ENCODE results near the gene CSNK2A1. TPM values are rescaled to one million over a fixed set of nuclear protein-coding genes. Genes with fewer than 3 reads are reported as not detected.

CSNK2A1 gene
- polyA plus RNA-seq, 1 donor from 2014 or later = 255 TPM

GRCh38 chr20:568097-568652 is 24.6 kb upstream of the CSNK2A1 start:
- no peaks in the 10 kb centered on the region for H3K9me3 ChIP-seq (ENCODE audit: low read length)
- no peak overlapping the region for H3K4me3 ChIP-seq (ENCODE audit: low read length)
- no peaks in the 10 kb centered on the region for H3F3A ChIP-seq (ENCODE audit: insufficient read depth, low read length, poor library complexity, severe bottlenecking)
- no peaks in the 10 kb centered on the region for H3K79me2 ChIP-seq (replicated peaks; ENCODE audit: insufficient read depth, low read length)
- H4K20me1 ChIP-seq (ENCODE audit: insufficient read depth) = no peaks in the 10 kb centered on the region
- no peak overlapping the region for H3K4me2 ChIP-seq (ENCODE audit: low read length)
- no peaks in the 10 kb centered on the region for H3K27me3 ChIP-seq (ENCODE audit: insufficient read depth, low read depth, low read length)
- no peak overlapping the region for H3K9ac ChIP-seq (ENCODE audit: low read length)
- TF ChIP-seq REST (IDR thresholded peaks at IDR 0.05; ENCODE audit: borderline replicate concordance) = no peak
- H3K9me2 ChIP-seq (ENCODE audit: insufficient read depth, low read length) = no peaks in the 10 kb centered on the region
- no peaks in the 10 kb centered on the region for H3K36me3 ChIP-seq (ENCODE audit: insufficient read depth, low read length)
- H2AFZ ChIP-seq (ENCODE audit: low read depth, low read length) = no peak overlapping the region
- no peak overlapping the region for H3K27ac ChIP-seq (ENCODE audit: low read length)

- Histone ChIP-seq H3K4me2 (ENCODE audit: low read length) (no peak overlapping the region), H3K79me2 (replicated peaks; ENCODE audit: insufficient read depth, low read length) (no peaks in the 10 kb centered on the region), H3K27ac (ENCODE audit: low read length) (no peak overlapping the region), H3K9me3 (ENCODE audit: low read length) (no peaks in the 10 kb centered on the region), H3K36me3 (ENCODE audit: insufficient read depth, low read length) (no peaks in the 10 kb centered on the region), H3K9me2 (ENCODE audit: insufficient read depth, low read length) (no peaks in the 10 kb centered on the region), H2AFZ (ENCODE audit: low read depth, low read length) (no peak overlapping the region), H3F3A (ENCODE audit: insufficient read depth, low read length, poor library complexity, severe bottlenecking) (no peaks in the 10 kb centered on the region), H3K4me3 (ENCODE audit: low read length) (no peak overlapping the region), H4K20me1 (ENCODE audit: insufficient read depth) (no peaks in the 10 kb centered on the region), H3K9ac (ENCODE audit: low read length) (no peak overlapping the region), H3K27me3 (ENCODE audit: insufficient read depth, low read depth, low read length) (no peaks in the 10 kb centered on the region)
- no peak for TF ChIP-seq EP300 (conservative IDR thresholded peaks at IDR 0.05; ENCODE audit: poor library complexity, severe bottlenecking)
- TF ChIP-seq EZH2 (IDR thresholded peaks at IDR 0.05; ENCODE audit: borderline replicate concordance, insufficient read depth, low read length, poor library complexity, severe bottlenecking) = no peak
- no peak for TF ChIP-seq CTCF (IDR thresholded peaks at IDR 0.05; ENCODE audit: poor library complexity, severe bottlenecking)
- TF ChIP-seq RAD21 (conservative IDR thresholded peaks at IDR 0.05) = no peak
- TF ChIP-seq TAF1 (IDR thresholded peaks at IDR 0.05; ENCODE audit: low read depth) = no peak
- TF ChIP-seq POLR2AphosphoS5 (IDR thresholded peaks at IDR 0.05) = no peak
- no peak for TF ChIP-seq MXI1 (conservative IDR thresholded peaks at IDR 0.05; ENCODE audit: poor library complexity, severe bottlenecking)
- TF ChIP-seq SMC3 (conservative IDR thresholded peaks at IDR 0.05; ENCODE audit: poor library complexity) = no peak
- TF ChIP-seq REST (IDR thresholded peaks at IDR 0.05; ENCODE audit: borderline replicate concordance) = no peak
Observed at GRCh38 chr20:564192-564591, 20.6 kb upstream of the CSNK2A1 start.
